ENCODE results near the gene SGCA. TPM values are rescaled to one million over a fixed set of nuclear protein-coding genes. Genes with fewer than 3 reads are reported as not detected.

The SGCA gene
- total and polyA plus RNA-seq, 2 of the 13 experiments (the other 11 are each of a cell fraction or from before 2014, with no cell fraction given), result not detected

DNA sequence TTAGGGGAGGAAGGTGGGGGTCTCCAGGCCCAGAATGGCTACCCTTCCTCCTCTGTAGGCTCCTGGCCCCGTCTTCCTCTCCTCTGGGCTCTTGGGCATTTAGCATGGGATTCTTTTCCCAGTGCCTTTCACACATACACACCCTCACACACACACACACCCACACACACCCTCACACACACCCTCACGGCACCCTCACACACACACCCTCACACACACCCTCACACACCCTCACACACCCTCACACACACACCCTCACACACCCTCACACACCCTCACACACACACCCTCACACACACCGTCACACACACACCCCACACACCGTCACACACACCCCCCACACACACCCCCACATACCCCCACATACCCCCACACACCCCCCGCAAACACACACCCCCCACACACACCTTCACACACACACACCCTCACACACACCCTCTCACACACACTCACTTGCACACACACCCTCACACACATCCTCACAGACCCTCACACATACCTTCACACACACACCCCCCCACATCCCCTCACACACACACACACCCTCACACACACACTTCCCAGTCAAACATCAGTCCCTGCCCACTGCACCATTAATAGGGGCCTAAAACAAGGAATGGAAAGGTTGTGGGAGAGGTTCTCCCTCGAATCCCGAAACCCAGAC is 845 bp downstream of the SGCA start:
- DNase-seq (ENCODE audit: low spot score) (no peak), FAIRE-seq (no peak), ATAC-seq (no peak)
- Histone ChIP-seq H3K79me2 (ENCODE audit: insufficient read depth, low read length) (no peaks in the 10 kb centered on the region), H3K9ac (ENCODE audit: insufficient read depth, low read depth, low read length) (no peak overlapping the region), H3K4me2 (ENCODE audit: low read depth, low read length) (no peak overlapping the region), H3K27me3 (ENCODE audit: control insufficient read depth in 1 of 2, insufficient read depth in 2 of 2, low read length in 2 of 2) (peaks cover 11 to 57% of the 10 kb centered on the region in 2 experiments; a peak in 3 of 5 replicates), H4K20me1 (ENCODE audit: insufficient read depth, low read length) (no peaks in the 10 kb centered on the region), H3K9me3 (ENCODE audit: low read length) (no peaks in the 10 kb centered on the region), H3K36me3 (replicated peaks in 1 of 2; ENCODE audit: control insufficient read depth in 1 of 2, insufficient read depth in 2 of 2, low read length in 2 of 2) (no peaks in the 10 kb centered on the region), H3K27ac (ENCODE audit: extremely low read length, insufficient read depth, low read length) (no peak overlapping the region), H2AFZ (ENCODE audit: low read length) (no peak overlapping the region), H3K4me1 (ENCODE audit: insufficient read depth, low read length) (peaks cover 11% of the 10 kb centered on the region), H3K4me3 (replicated peaks in 1 of 3; ENCODE audit: insufficient read depth in 1 of 3, low read depth in 2 of 3, low read length in 3 of 3) (no peak overlapping the region)
- TF ChIP-seq, protein P1, sequence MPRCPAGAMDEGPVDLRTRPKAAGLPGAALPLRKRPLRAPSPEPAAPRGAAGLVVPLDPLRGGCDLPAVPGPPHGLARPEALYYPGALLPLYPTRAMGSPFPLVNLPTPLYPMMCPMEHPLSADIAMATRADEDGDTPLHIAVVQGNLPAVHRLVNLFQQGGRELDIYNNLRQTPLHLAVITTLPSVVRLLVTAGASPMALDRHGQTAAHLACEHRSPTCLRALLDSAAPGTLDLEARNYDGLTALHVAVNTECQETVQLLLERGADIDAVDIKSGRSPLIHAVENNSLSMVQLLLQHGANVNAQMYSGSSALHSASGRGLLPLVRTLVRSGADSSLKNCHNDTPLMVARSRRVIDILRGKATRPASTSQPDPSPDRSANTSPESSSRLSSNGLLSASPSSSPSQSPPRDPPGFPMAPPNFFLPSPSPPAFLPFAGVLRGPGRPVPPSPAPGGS (CRISPR knock-in tag; IDR thresholded peaks at IDR 0.05), result no peak
- TF ChIP-seq KMT2B (CRISPR knock-in tag; IDR thresholded peaks at IDR 0.05) (no peak), ZBTB38 (CRISPR knock-in tag; IDR thresholded peaks at IDR 0.05) (no peak), DDIT3 (CRISPR knock-in tag; IDR thresholded peaks at IDR 0.05) (no peak), NKX3-1 (CRISPR knock-in tag; IDR thresholded peaks at IDR 0.05) (no peak), MIER3 (CRISPR knock-in tag; IDR thresholded peaks at IDR 0.05; ENCODE audit: borderline replicate concordance) (no peak), CEBPB (IDR thresholded peaks at IDR 0.05; ENCODE audit: borderline replicate concordance, low read depth, low read length) (no peak), SP2 (CRISPR knock-in tag; IDR thresholded peaks at IDR 0.05) (no peak), ZNF850 (CRISPR knock-in tag; conservative IDR thresholded peaks at IDR 0.05) (no peak), BRD4 (CRISPR knock-in tag; IDR thresholded peaks at IDR 0.05) (no peak), PHB2 (IDR thresholded peaks at IDR 0.05; ENCODE audit: partially characterized antibody) (no peak), PRMT3 (CRISPR knock-in tag; IDR thresholded peaks at IDR 0.05; ENCODE audit: borderline replicate concordance, low read depth) (no peak), SOX6 (IDR thresholded peaks at IDR 0.05) (no peak), SOX6 (CRISPR knock-in tag; IDR thresholded peaks at IDR 0.05) (no peak), HMGA1 (CRISPR knock-in tag; conservative IDR thresholded peaks at IDR 0.05) (no peak), ZNF3 (CRISPR knock-in tag; IDR thresholded peaks at IDR 0.05) (no peak), ZNF598 (CRISPR knock-in tag; IDR thresholded peaks at IDR 0.05; ENCODE audit: borderline replicate concordance) (no peak), ZNF709 (CRISPR knock-in tag; IDR thresholded peaks at IDR 0.05) (no peak), ZBTB39 (CRISPR knock-in tag; IDR thresholded peaks at IDR 0.05) (no peak), MAF1 (CRISPR knock-in tag; IDR thresholded peaks at IDR 0.05; ENCODE audit: borderline replicate concordance) (no peak)
- 11% methylated on average over 7 of the region's 7 CpGs for WGBS (ENCODE audit: low lambda C conversion rate)
- ChIA-PET CTCF (ENCODE audit: low intra/inter-chr PET ratio, low total read pairs) (interaction anchor here (4.0 kb wide), 1 partner anchor 31 kb away, joined by 36 read pairs; no protein-coding TSS in a partner anchor), POLR2A (interaction anchor here (1.2 kb wide), 1 partner anchor 15 kb away, joined by 3 read pairs; no protein-coding TSS in a partner anchor)
- in situ Hi-C loops (cut with HindIII; ENCODE audit: extremely low pct_ligation_motif_present, low pct_unique_long_range_greater_than_20kb), result no loop called here
- intact Hi-C loops (cut with micrococcal nuclease; ENCODE audit: unreplicated experiment), result no loop called here
- BruUV-seq (replicated peaks), result no TSS peak
